MM.1S (cell line): ENCODE measurements around the gene MARCHF9.

Experiments used
- EZH2 ChIP-seq: fragments of 300-600 bp; sonication (generic); optimal IDR thresholded peaks from 2 replicates; pipeline ENCODE3; 2017; ENCODE audit warnings: low read depth, mild to moderate bottlenecking, antibody characterized with exemption, low read length, mixed read lengths
- EZH2phosphoT487 ChIP-seq: fragments of 300-600 bp; sonication (generic); IDR thresholded peaks from 2 replicates; pipeline ENCODE4 v1.6.1; 2018; ENCODE audit warnings: antibody characterized with exemption, low read length
- TF ChIP-seq, protein P1 (sequence below): fragments of 300-600 bp; sonication (generic); IDR thresholded peaks from 2 replicates; pipeline ENCODE4 v1.5.1; 2016; ENCODE audit warnings: antibody characterized with exemption, low read length, mixed read lengths

GRCh38 chr12:57715786-57716185, 39.1 kb upstream of the MARCHF9 start:
- TF ChIP-seq, protein P1, sequence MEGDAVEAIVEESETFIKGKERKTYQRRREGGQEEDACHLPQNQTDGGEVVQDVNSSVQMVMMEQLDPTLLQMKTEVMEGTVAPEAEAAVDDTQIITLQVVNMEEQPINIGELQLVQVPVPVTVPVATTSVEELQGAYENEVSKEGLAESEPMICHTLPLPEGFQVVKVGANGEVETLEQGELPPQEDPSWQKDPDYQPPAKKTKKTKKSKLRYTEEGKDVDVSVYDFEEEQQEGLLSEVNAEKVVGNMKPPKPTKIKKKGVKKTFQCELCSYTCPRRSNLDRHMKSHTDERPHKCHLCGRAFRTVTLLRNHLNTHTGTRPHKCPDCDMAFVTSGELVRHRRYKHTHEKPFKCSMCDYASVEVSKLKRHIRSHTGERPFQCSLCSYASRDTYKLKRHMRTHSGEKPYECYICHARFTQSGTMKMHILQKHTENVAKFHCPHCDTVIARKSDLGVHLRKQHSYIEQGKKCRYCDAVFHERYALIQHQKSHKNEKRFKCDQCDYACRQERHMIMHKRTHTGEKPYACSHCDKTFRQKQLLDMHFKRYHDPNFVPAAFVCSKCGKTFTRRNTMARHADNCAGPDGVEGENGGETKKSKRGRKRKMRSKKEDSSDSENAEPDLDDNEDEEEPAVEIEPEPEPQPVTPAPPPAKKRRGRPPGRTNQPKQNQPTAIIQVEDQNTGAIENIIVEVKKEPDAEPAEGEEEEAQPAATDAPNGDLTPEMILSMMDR, result no peak
- TF ChIP-seq EZH2phosphoT487 (no peak), EZH2 (no peak)
